GM10847 (cell line): ENCODE measurements around the gene GRID1.

ENCODE experiments used
- POLR2A ChIP-seq: IDR thresholded peaks from 2 replicates; pipeline ENCODE4 v1.6.1; 2011; ENCODE audit not compliant: insufficient read length; ENCODE audit errors: extremely low read depth

GRID1 gene

GRCh38 chr10:86329896-86330680 lies 36.5 kb downstream of the GRID1 start:
- TF ChIP-seq POLR2A, result no peak

- TF ChIP-seq POLR2A, result no peak
Observed at GRCh38 chr10:86329093-86329710, 37.4 kb downstream of the GRID1 start.

DNA sequence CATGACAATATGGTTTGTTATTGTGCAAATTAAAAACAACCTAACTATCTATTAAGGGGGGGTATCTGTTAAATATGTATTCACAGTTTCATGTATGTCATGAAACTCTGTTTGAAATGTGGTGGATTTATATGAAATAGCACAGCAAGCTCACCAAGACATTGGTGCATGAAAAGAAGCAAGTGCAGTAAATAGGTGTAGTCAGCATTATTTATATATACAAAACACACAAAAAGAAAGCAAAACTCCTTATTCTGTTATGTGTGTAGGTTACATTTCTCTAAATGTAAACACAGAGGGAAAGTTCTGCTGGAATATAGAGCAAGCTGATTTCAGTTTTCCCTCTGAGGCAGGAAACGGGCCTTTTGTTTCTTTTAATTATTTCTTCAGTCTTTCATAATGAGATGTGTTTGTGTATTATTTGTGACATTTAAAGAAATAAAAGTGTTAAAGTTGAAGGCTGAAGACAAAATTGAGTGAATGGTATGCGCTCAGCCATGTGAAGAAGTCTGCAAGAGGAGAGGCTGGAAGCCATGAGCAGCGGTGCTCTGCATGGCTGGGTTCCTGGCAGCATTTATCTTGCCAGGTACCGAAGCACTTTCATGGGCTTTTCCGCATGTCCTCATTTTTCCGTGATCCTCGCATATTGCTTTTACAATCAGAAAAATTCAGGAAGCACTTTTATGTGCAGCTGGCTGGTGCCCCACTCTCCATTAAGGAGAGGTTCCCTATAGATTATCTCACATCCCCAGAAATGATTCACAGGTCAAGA lies 38.5 kb downstream of the GRID1 start:
- no peak for TF ChIP-seq POLR2A

- no peak for TF ChIP-seq POLR2A
Observed at GRCh38 chr10:86325158-86325557, 41.4 kb downstream of the GRID1 start.

DNA sequence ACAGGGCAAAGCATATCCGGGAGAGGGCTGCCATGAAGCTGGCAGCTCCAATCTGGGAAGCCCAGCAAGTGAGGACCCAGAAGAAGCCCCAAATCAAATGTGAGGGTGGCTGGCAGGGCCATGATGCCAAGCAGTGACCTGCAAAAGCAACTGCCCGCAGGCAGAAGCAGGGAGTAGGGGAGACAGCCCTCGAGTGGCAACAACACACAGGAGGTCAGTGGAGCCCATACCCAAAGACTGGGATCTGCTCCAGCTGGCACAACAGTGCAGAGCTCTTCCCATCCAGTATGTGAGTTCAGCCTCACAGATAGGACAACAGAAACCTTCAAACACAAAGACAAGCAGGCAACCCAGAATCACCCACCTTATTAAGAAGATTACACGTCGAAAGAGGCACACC lies 45.0 kb downstream of the GRID1 start:
- TF ChIP-seq POLR2A, result no peak

DNA sequence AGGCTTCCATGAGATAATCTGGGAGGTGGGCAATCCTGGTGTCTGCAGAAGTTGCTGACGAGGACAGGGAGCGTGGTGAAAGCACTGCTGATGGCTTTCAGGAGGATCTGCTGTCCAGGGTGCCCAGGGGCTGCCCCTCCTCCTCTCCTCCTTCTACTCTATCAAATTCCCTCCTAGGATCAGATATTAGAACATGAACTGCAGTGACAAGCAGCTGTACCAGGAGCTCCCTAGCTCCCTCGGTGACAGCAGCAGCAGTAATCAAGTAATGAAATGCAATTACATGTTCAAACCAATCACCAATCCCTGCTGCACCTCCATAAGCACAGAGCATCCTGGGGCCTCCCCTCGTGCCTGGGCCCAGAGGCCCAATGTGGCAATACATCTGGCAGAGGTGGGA lies 46.9 kb downstream of the GRID1 start:
- TF ChIP-seq POLR2A, result no peak

DNA sequence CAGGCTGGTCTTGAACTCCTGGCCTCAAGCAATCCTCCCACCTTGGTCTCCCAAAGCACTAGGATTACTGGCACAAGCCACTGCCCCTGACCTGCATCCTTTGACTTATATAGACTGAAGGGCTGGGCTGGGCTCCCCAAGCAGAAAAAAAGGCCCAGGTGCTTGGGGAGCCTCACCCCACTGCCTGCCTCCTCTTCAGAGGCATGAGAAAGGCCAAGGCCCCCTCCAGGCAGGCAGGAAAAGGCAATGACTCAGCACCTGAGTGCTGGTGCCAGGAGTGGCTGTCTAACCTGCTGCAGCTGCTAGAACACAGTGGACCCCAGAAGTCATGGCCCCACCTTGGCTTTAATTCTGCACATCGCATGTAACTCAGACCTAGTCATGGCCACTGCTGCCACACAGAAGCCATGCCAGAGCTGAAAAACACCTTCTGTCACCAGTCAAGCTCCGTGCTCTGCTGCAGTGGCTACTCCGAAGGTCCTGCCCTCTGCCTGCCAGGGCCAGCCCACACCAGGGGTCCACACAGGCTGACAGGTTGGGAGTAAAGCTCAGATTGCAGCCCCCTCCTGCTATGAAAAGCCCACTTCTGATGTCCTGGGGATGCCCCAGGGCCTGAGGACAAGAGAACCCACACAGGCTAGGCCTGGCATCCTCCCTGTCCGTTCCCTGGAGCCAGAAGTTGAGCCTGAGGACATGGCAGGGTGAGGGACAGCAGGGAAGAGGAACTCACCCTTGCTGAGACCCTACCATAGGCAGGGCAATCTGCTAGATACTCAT lies 48.5 kb downstream of the GRID1 start:
- TF ChIP-seq POLR2A, result no peak

DNA sequence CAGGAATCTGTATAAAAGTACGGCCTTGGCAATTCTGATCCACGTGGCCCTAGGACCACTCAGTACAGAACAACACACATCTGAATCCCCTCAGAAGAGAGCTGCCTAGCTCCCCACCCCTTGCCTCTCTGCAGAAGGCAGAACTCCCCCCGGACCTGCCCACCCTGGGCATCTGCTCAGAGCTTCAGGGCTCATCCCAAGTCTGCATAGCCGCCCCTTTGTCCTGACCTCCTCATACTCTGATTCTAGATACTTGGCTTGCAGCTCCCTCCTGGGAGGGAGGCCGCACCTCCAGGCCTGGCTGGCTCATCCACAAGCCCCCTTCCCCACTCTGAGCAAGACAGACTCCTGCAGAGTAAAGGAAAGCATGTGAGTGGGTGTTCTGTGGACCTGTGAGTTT lies 49.6 kb downstream of the GRID1 start:
- TF ChIP-seq POLR2A, result no peak

- no peak for TF ChIP-seq POLR2A
Observed at GRCh38 chr10:86316274-86316835, 50.2 kb downstream of the GRID1 start.

DNA sequence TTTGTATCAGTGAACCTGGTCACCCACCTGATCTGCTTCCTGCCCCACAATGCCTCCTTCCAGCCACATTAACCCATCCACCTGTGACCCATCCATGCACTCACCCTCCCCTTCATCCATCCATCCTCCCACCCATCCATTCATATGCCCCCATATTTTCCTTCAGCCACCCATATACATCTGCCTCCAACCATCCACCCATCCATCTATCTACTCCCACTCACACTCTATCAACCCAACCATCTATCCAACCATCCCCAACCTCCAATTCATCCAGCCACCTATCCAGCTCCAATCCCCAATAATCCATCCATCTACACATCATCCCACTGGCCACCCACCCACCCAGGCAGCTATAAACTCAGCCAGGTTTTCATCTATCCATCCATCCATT lies 51.0 kb downstream of the GRID1 start:
- TF ChIP-seq POLR2A, result no peak

DNA sequence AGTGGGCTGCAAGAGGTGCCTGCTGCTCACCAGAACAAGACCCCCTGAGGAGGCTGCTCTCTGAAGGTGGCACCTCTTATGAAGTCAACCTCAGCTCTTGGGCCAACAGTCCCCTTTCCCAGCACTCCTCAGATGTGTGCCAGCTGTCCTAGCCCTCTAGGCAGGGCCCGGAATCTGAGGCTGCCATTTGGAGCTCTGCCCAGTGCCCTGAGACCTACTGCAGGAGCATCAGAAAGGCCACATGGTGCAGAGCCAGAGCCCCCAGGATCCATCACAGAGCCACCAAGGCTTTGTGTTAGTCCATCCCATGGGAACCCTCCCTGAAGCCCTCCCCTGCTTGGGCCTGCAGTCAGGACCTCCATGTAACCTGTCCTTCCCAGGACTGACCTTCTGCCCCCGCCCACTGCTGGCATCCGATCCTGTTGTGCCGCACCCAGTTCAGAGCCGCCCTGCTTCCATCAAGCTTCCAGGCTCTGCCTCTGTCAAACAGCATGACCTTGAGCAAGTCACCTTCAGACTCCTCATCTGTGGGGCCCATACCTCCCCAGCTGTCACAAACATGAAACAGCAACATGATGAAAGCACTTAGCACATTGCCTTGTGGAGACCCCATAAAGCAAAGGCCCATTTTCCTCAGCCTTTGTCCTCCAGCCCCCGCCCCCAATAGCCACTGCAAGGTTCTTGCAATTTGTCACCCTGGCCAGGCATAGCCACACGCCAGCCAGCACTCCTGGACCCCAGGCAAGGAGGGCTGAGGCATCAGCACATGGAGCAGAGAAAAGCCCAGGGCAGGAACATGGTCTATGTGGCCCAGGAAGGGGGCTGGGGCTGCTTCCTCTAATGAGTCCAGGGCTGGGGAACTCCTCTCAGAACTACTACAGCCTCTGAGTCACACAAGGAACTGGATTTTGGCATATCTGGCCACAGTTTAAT lies 51.7 kb downstream of the GRID1 start:
- TF ChIP-seq POLR2A, result no peak

- TF ChIP-seq POLR2A, result no peak
Observed at GRCh38 chr10:86313621-86314041, 53.0 kb downstream of the GRID1 start.

DNA sequence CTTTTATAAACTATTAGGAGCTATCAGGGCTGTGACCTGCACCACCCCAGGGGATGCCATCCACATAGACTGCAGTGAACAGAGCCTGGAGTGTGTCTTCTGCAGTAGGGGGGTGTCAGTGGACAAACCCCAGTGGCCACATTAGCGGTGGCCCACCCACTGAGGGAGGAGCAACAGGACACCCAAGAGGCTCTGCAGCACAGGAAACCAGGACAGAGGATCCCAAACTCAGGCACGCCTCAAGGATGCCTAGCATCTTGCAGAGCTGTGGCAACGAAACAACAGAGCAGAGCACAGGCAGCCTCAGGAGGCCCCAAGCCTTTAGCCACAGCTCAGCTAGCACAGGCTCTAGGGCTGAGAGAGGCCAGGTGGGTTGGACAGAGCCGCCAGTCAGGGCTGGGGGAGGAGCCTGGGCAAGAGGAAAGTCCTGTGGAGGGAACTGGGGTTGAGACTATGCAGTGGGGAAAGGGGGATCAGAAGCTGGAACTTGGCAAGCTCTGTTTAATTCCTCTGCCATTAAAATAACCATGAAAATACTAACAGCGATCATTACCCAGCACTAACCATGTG lies 53.8 kb downstream of the GRID1 start:
- TF ChIP-seq POLR2A, result no peak

DNA sequence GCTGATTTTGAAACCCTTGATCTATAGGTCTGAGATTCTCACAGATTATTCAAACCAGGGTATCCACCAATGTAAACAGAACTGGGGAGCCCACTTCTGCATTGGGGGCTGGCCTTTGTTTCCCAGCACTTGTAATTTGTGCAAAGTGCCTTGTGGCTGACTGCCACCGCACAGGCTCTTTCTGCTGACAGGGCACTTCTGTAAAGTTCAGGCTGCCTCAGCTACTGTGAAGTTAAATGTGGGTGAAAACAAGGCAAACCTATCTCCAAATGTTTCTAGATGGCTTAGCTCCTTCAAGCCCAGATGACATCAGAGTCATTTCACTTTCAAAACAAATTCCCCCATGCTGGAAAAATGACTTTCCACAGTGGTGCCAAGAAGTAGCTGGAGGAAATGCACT lies 54.7 kb downstream of the GRID1 start:
- TF ChIP-seq POLR2A, result no peak
